Activated CD4-positive, alpha-beta T cell treated with anti-CD3 and anti-CD28 coated beads, Interleukin-2, amount 10 ng/mL, durations not matched to agents 7 days and 5 days (primary cell): Measurements from ENCODE around the gene TLR7. TPM values are rescaled to one million over a fixed set of nuclear protein-coding genes. Genes with fewer than 3 reads are reported as not detected.

Experiments used
- CTCF ChIA-PET: fragments of 350-600 bp; sonication (Branson Sonifier 250); formaldehyde crosslinking; loops from one replicate; lab custom pipeline; 2021; ENCODE audit warnings: antibody characterized with exemption; lab: Charles Lee
- POLR2A ChIA-PET: fragments of 350-600 bp; sonication (Branson Sonifier 250); formaldehyde crosslinking; loops from one replicate; lab custom pipeline; 2021; ENCODE audit warnings: antibody characterized with exemption; lab: Charles Lee
- DNase-seq: peaks from one replicate; pipeline ENCODE4 v3.0.0-alpha.2; 2020
- H3K27ac Mint-ChIP-seq: one replicate; pipeline ENCODE4 v1.8.0; 2021; ENCODE audit warnings: mild to moderate bottlenecking, moderate library complexity, mixed read lengths
- H3K27me3 Mint-ChIP-seq: one replicate; pipeline ENCODE4 v1.8.0; 2021; ENCODE audit warnings: mixed read lengths
- H3K36me3 Mint-ChIP-seq: one replicate; pipeline ENCODE4 v1.8.0; 2021; ENCODE audit warnings: low read depth, mixed read lengths
- H3K4me1 Mint-ChIP-seq: one replicate; pipeline ENCODE4 v1.8.0; 2021; ENCODE audit warnings: mixed read lengths
- H3K4me3 Mint-ChIP-seq: one replicate; pipeline ENCODE4 v1.8.0; 2021; ENCODE audit warnings: mild to moderate bottlenecking, moderate library complexity, mixed read lengths
- H3K9me3 Mint-ChIP-seq: one replicate; pipeline ENCODE4 v1.8.0; 2021; ENCODE audit warnings: mixed read lengths
- total RNA-seq, 2 experiments: library from RNA; stranded (reverse); gene quantifications; one replicate each; pipeline ENCODE4 v1.2.3, GENCODE V29; 2021

TLR7 gene
- under 1 TPM; 0.10 to 0.19 TPM for total RNA-seq

- ChIA-PET CTCF (interaction anchor here (2.0 kb wide), 1 partner anchor 12 kb away, joined by 5 read pairs; no protein-coding TSS in a partner anchor), POLR2A (no interaction called here)
- Mint-ChIP-seq H3K4me1 (peaks cover 12% of the 10 kb centered on the region), H3K9me3 (peaks cover 4% of the 10 kb centered on the region), H3K27me3 (peaks cover 2% of the 10 kb centered on the region), H3K36me3 (peaks cover 2% of the 10 kb centered on the region), H3K27ac (no peak within 1 kb of the TSS), H3K4me3 (no peak within 1 kb of the TSS)
- DNase-seq, result no peak
These were observed at the start of gene TLR7 for GRCh38 chrX:12866451-12867377. TLR7 (plus strand) TSS chrX:12867072; CDS start chrX:12867579, 507 bp downstream.

GRCh38 chrX:12817528-12817927, 49.3 kb upstream of the TLR7 start:
- H3K9me3 Mint-ChIP-seq, result no peaks in the 10 kb centered on the region
- POLR2A ChIA-PET, result no interaction called here
- no peak overlapping the region for H3K4me3 Mint-ChIP-seq
- DNase-seq, result no peak
- CTCF ChIA-PET, result no interaction called here
- H3K36me3 Mint-ChIP-seq, result peaks cover 56% of the 10 kb centered on the region
- H3K27me3 Mint-ChIP-seq, result no peaks in the 10 kb centered on the region
- H3K27ac Mint-ChIP-seq, result no peak overlapping the region
- peaks cover 21% of the 10 kb centered on the region for H3K4me1 Mint-ChIP-seq

GRCh38 chrX:12819222-12819621, 47.6 kb upstream of the TLR7 start:
- peak overlapping the region; percentile 31 for H3K27ac Mint-ChIP-seq
- peaks cover 7% of the 10 kb centered on the region for H3K4me1 Mint-ChIP-seq
- CTCF ChIA-PET, result interaction anchor here (0.6 kb wide), 1 partner anchor 58 kb away, joined by 3 read pairs; no protein-coding TSS in a partner anchor
- H3K9me3 Mint-ChIP-seq, result no peaks in the 10 kb centered on the region
- DNase-seq, result no peak
- no peaks in the 10 kb centered on the region for H3K27me3 Mint-ChIP-seq
- POLR2A ChIA-PET, result no interaction called here
- no peak overlapping the region for H3K4me3 Mint-ChIP-seq
- peaks cover 58% of the 10 kb centered on the region for H3K36me3 Mint-ChIP-seq

GRCh38 chrX:12820737-12821136, 46.1 kb upstream of the TLR7 start:
- Mint-ChIP-seq H3K4me1 (no peaks in the 10 kb centered on the region), H3K4me3 (no peak overlapping the region), H3K36me3 (peaks cover 62% of the 10 kb centered on the region), H3K9me3 (no peaks in the 10 kb centered on the region), H3K27me3 (no peaks in the 10 kb centered on the region), H3K27ac (no peak overlapping the region)
- POLR2A ChIA-PET, result no interaction called here
- CTCF ChIA-PET, result no interaction called here
- no peak for DNase-seq

- Mint-ChIP-seq H3K27me3 (peaks cover 9% of the 10 kb centered on the region), H3K4me1 (peaks cover 2% of the 10 kb centered on the region), H3K36me3 (peaks cover 39% of the 10 kb centered on the region), H3K27ac (no peak overlapping the region), H3K4me3 (no peak overlapping the region), H3K9me3 (no peaks in the 10 kb centered on the region)
- ChIA-PET POLR2A (no interaction called here), CTCF (interaction anchor here (0.6 kb wide), 1 partner anchor 19 kb away, joined by 3 read pairs; no protein-coding TSS in a partner anchor)
- DNase-seq, result no peak
These were observed 41.9 kb upstream of the TLR7 start for GRCh38 chrX:12824944-12825343.

- Mint-ChIP-seq H3K27me3 (peaks cover 9% of the 10 kb centered on the region), H3K9me3 (no peaks in the 10 kb centered on the region), H3K4me3 (no peak overlapping the region), H3K4me1 (peaks cover 2% of the 10 kb centered on the region), H3K27ac (no peak overlapping the region), H3K36me3 (peaks cover 32% of the 10 kb centered on the region)
- ChIA-PET POLR2A (no interaction called here), CTCF (no interaction called here)
- no peak for DNase-seq
These were observed 41.1 kb upstream of the TLR7 start for GRCh38 chrX:12825801-12826200.

- Mint-ChIP-seq H3K36me3 (peaks cover 11% of the 10 kb centered on the region), H3K4me3 (peak overlapping the region; percentile 56), H3K9me3 (peaks cover 12% of the 10 kb centered on the region), H3K27me3 (no peaks in the 10 kb centered on the region), H3K27ac (peak overlapping the region; percentile 98), H3K4me1 (peaks cover 22% of the 10 kb centered on the region)
- no peak for DNase-seq
- ChIA-PET POLR2A (no interaction called here), CTCF (interaction anchor here (0.6 kb wide), 1 partner anchor 28 kb away, joined by 3 read pairs; no protein-coding TSS in a partner anchor)
These were observed 23.7 kb upstream of the TLR7 start for GRCh38 chrX:12843061-12843667.

GRCh38 chrX:12843668-12844279, 23.1 kb upstream of the TLR7 start:
- peaks cover 11% of the 10 kb centered on the region for H3K36me3 Mint-ChIP-seq
- peaks cover 12% of the 10 kb centered on the region for H3K9me3 Mint-ChIP-seq
- peaks cover 22% of the 10 kb centered on the region for H3K4me1 Mint-ChIP-seq
- H3K4me3 Mint-ChIP-seq, result peak overlapping the region; percentile 56
- peak; percentile 6 for DNase-seq
- POLR2A ChIA-PET, result no interaction called here
- no peaks in the 10 kb centered on the region for H3K27me3 Mint-ChIP-seq
- H3K27ac Mint-ChIP-seq, result peak overlapping the region; percentile 98
- CTCF ChIA-PET, result interaction anchor here (0.6 kb wide), 1 partner anchor 19 kb away, joined by 3 read pairs; no protein-coding TSS in a partner anchor

GRCh38 chrX:12844319-12844718, 22.6 kb upstream of the TLR7 start:
- no peaks in the 10 kb centered on the region for H3K27me3 Mint-ChIP-seq
- peaks cover 11% of the 10 kb centered on the region for H3K36me3 Mint-ChIP-seq
- POLR2A ChIA-PET, result no interaction called here
- peak overlapping the region; percentile 56 for H3K4me3 Mint-ChIP-seq
- peak overlapping the region; percentile 98 for H3K27ac Mint-ChIP-seq
- CTCF ChIA-PET, result interaction anchor here (0.6 kb wide), 1 partner anchor 19 kb away, joined by 3 read pairs; no protein-coding TSS in a partner anchor
- peaks cover 22% of the 10 kb centered on the region for H3K4me1 Mint-ChIP-seq
- DNase-seq, result no peak
- H3K9me3 Mint-ChIP-seq, result peaks cover 12% of the 10 kb centered on the region

GRCh38 chrX:12865359-12865758, 1.5 kb upstream of the TLR7 start:
- peaks cover 12% of the 10 kb centered on the region for H3K4me1 Mint-ChIP-seq
- peaks cover 2% of the 10 kb centered on the region for H3K27me3 Mint-ChIP-seq
- H3K36me3 Mint-ChIP-seq, result peaks cover 2% of the 10 kb centered on the region
- peaks cover 4% of the 10 kb centered on the region for H3K9me3 Mint-ChIP-seq
- no peak overlapping the region for H3K4me3 Mint-ChIP-seq
- ChIA-PET CTCF (interaction anchor here (2.0 kb wide), 1 partner anchor 11 kb away, joined by 5 read pairs; no protein-coding TSS in a partner anchor), POLR2A (no interaction called here)
- DNase-seq, result no peak
- H3K27ac Mint-ChIP-seq, result no peak overlapping the region

GRCh38 chrX:12867685-12868084, 813 bp downstream of the TLR7 start:
- peaks cover 2% of the 10 kb centered on the region for H3K36me3 Mint-ChIP-seq
- no peak overlapping the region for H3K4me3 Mint-ChIP-seq
- peaks cover 12% of the 10 kb centered on the region for H3K4me1 Mint-ChIP-seq
- no peak overlapping the region for H3K27ac Mint-ChIP-seq
- H3K27me3 Mint-ChIP-seq, result no peaks in the 10 kb centered on the region
- ChIA-PET CTCF (no interaction called here), POLR2A (no interaction called here)
- H3K9me3 Mint-ChIP-seq, result peaks cover 4% of the 10 kb centered on the region
- no peak for DNase-seq

- DNase-seq, result no peak
- Mint-ChIP-seq H3K27me3 (no peaks in the 10 kb centered on the region), H3K36me3 (peaks cover 2% of the 10 kb centered on the region), H3K4me1 (peaks cover 12% of the 10 kb centered on the region), H3K4me3 (no peak overlapping the region), H3K27ac (no peak overlapping the region), H3K9me3 (peaks cover 4% of the 10 kb centered on the region)
- ChIA-PET CTCF (no interaction called here), POLR2A (no interaction called here)
These were observed 1.9 kb downstream of the TLR7 start for GRCh38 chrX:12868747-12869146.
